ENCODE results near the gene NTF3. TPM values are rescaled to one million over a fixed set of nuclear protein-coding genes. Genes with fewer than 3 reads are reported as not detected.

NTF3 gene
- total RNA-seq: not detected

GRCh38 chr12:5432011-5432400 lies at the start of gene NTF3:
NTF3 (plus strand) TSS chr12:5432108; CDS start chr12:5432325, 217 bp downstream.
- Mint-ChIP-seq H3K27ac (no peak within 1 kb of the TSS), H3K9me3 (no peaks in the 10 kb centered on the region), H3K4me3 (no peak within 1 kb of the TSS), H3K36me3 (no peaks in the 10 kb centered on the region), H3K4me1 (ENCODE audit: low read depth) (peaks cover 14% of the 10 kb centered on the region), H3K27me3 (peaks cover 35% of the 10 kb centered on the region)
- DNase-seq: no peak
- ChIA-PET POLR2A (no interaction called here), CTCF (no interaction called here)
- intact Hi-C loops (cut with micrococcal nuclease): no loop called here

GRCh38 chr12:5384015-5384414 lies 47.9 kb upstream of the NTF3 start:
- Mint-ChIP-seq H3K36me3 (no peaks in the 10 kb centered on the region), H3K27me3 (no peaks in the 10 kb centered on the region), H3K9me3 (no peaks in the 10 kb centered on the region), H3K27ac (no peak overlapping the region), H3K4me1 (ENCODE audit: low read depth) (no peaks in the 10 kb centered on the region), H3K4me3 (no peak overlapping the region)
- ChIA-PET POLR2A (no interaction called here), CTCF (no interaction called here)
- no peak for DNase-seq
- intact Hi-C loops (cut with micrococcal nuclease): no loop called here

- Mint-ChIP-seq H3K27me3 (no peaks in the 10 kb centered on the region), H3K36me3 (no peaks in the 10 kb centered on the region), H3K4me1 (ENCODE audit: low read depth) (no peaks in the 10 kb centered on the region), H3K4me3 (no peak overlapping the region), H3K9me3 (no peaks in the 10 kb centered on the region), H3K27ac (no peak overlapping the region)
- DNase-seq: no peak
- intact Hi-C loops (cut with micrococcal nuclease): no loop called here
- CTCF ChIA-PET: no interaction called here
- POLR2A ChIA-PET: no interaction called here
Measured at GRCh38 chr12:5388581-5389535, 43.0 kb upstream of the NTF3 start.

GRCh38 chr12:5390174-5390799 lies 41.6 kb upstream of the NTF3 start:
- DNase-seq: no peak
- CTCF ChIA-PET: no interaction called here
- H3K4me3 Mint-ChIP-seq: no peak overlapping the region
- H3K4me1 Mint-ChIP-seq (ENCODE audit: low read depth): no peaks in the 10 kb centered on the region
- no peaks in the 10 kb centered on the region for H3K9me3 Mint-ChIP-seq
- H3K27me3 Mint-ChIP-seq: no peaks in the 10 kb centered on the region
- H3K36me3 Mint-ChIP-seq: no peaks in the 10 kb centered on the region
- intact Hi-C loops (cut with micrococcal nuclease): no loop called here
- POLR2A ChIA-PET: no interaction called here
- H3K27ac Mint-ChIP-seq: no peak overlapping the region

- H3K36me3 Mint-ChIP-seq: no peaks in the 10 kb centered on the region
- ChIA-PET POLR2A (no interaction called here), CTCF (no interaction called here)
- H3K27me3 Mint-ChIP-seq: peaks cover 2% of the 10 kb centered on the region
- intact Hi-C loops (cut with micrococcal nuclease): no loop called here
- H3K9me3 Mint-ChIP-seq: no peaks in the 10 kb centered on the region
- no peak for DNase-seq
- H3K4me3 Mint-ChIP-seq: no peak overlapping the region
- H3K27ac Mint-ChIP-seq: no peak overlapping the region
- no peaks in the 10 kb centered on the region for H3K4me1 Mint-ChIP-seq (ENCODE audit: low read depth)
Measured at GRCh38 chr12:5391653-5392052, 40.3 kb upstream of the NTF3 start.

- no peak overlapping the region for H3K27ac Mint-ChIP-seq
- intact Hi-C loops (cut with micrococcal nuclease): no loop called here
- no peaks in the 10 kb centered on the region for H3K4me1 Mint-ChIP-seq (ENCODE audit: low read depth)
- H3K9me3 Mint-ChIP-seq: no peaks in the 10 kb centered on the region
- CTCF ChIA-PET: no interaction called here
- DNase-seq: no peak
- H3K36me3 Mint-ChIP-seq: no peaks in the 10 kb centered on the region
- peaks cover 2% of the 10 kb centered on the region for H3K27me3 Mint-ChIP-seq
- POLR2A ChIA-PET: no interaction called here
- no peak overlapping the region for H3K4me3 Mint-ChIP-seq
Measured at GRCh38 chr12:5392961-5393360, 38.9 kb upstream of the NTF3 start.

- POLR2A ChIA-PET: no interaction called here
- H3K27me3 Mint-ChIP-seq: peaks cover 2% of the 10 kb centered on the region
Measured at GRCh38 chr12:5395443-5396271, 36.3 kb upstream of the NTF3 start.

GRCh38 chr12:5396541-5396940 lies 35.4 kb upstream of the NTF3 start:
- no peak for DNase-seq
- Mint-ChIP-seq H3K4me1 (ENCODE audit: low read depth) (no peaks in the 10 kb centered on the region), H3K36me3 (no peaks in the 10 kb centered on the region), H3K27me3 (peaks cover 2% of the 10 kb centered on the region), H3K4me3 (no peak overlapping the region), H3K27ac (no peak overlapping the region), H3K9me3 (no peaks in the 10 kb centered on the region)
- ChIA-PET POLR2A (no interaction called here), CTCF (no interaction called here)
- intact Hi-C loops (cut with micrococcal nuclease): no loop called here

More at GRCh38 chr12:5395443-5396271, 36.3 kb upstream of the NTF3 start:
- CTCF ChIA-PET: no interaction called here
- H3K9me3 Mint-ChIP-seq: no peaks in the 10 kb centered on the region
- intact Hi-C loops (cut with micrococcal nuclease): no loop called here
- DNase-seq: no peak
- no peak overlapping the region for H3K4me3 Mint-ChIP-seq
- no peaks in the 10 kb centered on the region for H3K36me3 Mint-ChIP-seq
- H3K27ac Mint-ChIP-seq: no peak overlapping the region
- no peaks in the 10 kb centered on the region for H3K4me1 Mint-ChIP-seq (ENCODE audit: low read depth)

- Mint-ChIP-seq H3K27ac (no peak overlapping the region), H3K36me3 (no peaks in the 10 kb centered on the region), H3K9me3 (no peaks in the 10 kb centered on the region), H3K4me1 (ENCODE audit: low read depth) (no peaks in the 10 kb centered on the region), H3K27me3 (peaks cover 13% of the 10 kb centered on the region), H3K4me3 (no peak overlapping the region)
- CTCF ChIA-PET: no interaction called here
- POLR2A ChIA-PET: no interaction called here
- intact Hi-C loops (cut with micrococcal nuclease): no loop called here
- DNase-seq: no peak
Measured at GRCh38 chr12:5399266-5399665, 32.6 kb upstream of the NTF3 start.

- DNase-seq: no peak
- intact Hi-C loops (cut with micrococcal nuclease): no loop called here
- no peaks in the 10 kb centered on the region for H3K4me1 Mint-ChIP-seq (ENCODE audit: low read depth)
- no peak overlapping the region for H3K27ac Mint-ChIP-seq
- CTCF ChIA-PET: no interaction called here
- H3K9me3 Mint-ChIP-seq: no peaks in the 10 kb centered on the region
- no peaks in the 10 kb centered on the region for H3K36me3 Mint-ChIP-seq
- H3K27me3 Mint-ChIP-seq: peaks cover 11% of the 10 kb centered on the region
- POLR2A ChIA-PET: no interaction called here
- no peak overlapping the region for H3K4me3 Mint-ChIP-seq
Measured at GRCh38 chr12:5402009-5402935, 29.6 kb upstream of the NTF3 start.

- ChIA-PET POLR2A (no interaction called here), CTCF (no interaction called here)
- no peaks in the 10 kb centered on the region for H3K9me3 Mint-ChIP-seq
- H3K4me1 Mint-ChIP-seq (ENCODE audit: low read depth): no peaks in the 10 kb centered on the region
- no peaks in the 10 kb centered on the region for H3K36me3 Mint-ChIP-seq
- no peak overlapping the region for H3K4me3 Mint-ChIP-seq
- no peak for DNase-seq
- intact Hi-C loops (cut with micrococcal nuclease): no loop called here
- peaks cover 11% of the 10 kb centered on the region for H3K27me3 Mint-ChIP-seq
- H3K27ac Mint-ChIP-seq: no peak overlapping the region
Measured at GRCh38 chr12:5403411-5403810, 28.5 kb upstream of the NTF3 start.
